Upper lobe of left lung (tissue), 4 donors: ENCODE measurements around the gene PLXNA4.

Experiments used
- CTCF ChIP-seq, 6 experiments: fragments of 450-650 bp in 4 of 6; fragments of 200-600 bp in 2 of 6; sonication (generic) in 2 of 6; IDR thresholded peaks; one replicate each; pipeline ENCODE4 v1.5.1; 2016 to 2019; ENCODE audit warnings: antibody characterized with exemption in 6 of 6
- POLR2AphosphoS5 ChIP-seq, 2 donors: sonication (generic); formaldehyde crosslinking; IDR thresholded peaks; one replicate each; pipeline ENCODE4 v1.5.1; 2017; ENCODE audit warnings: antibody characterized with exemption in 2 of 2

GRCh38 chr7:132575982-132576720, at the start of gene PLXNA4:
- TF ChIP-seq CTCF (IDR thresholded peaks at IDR 0.05) (no peak), POLR2AphosphoS5 (IDR thresholded peaks at IDR 0.05) (no peak)
